Activated CD8-positive, alpha-beta T cell treated with anti-CD3 and anti-CD28 coated beads for 36 hours (primary cell): Measurements from ENCODE around the gene TBC1D22A. TPM values are rescaled to one million over a fixed set of nuclear protein-coding genes. Genes with fewer than 3 reads are reported as not detected.
"Not testable (repeated sequence)": the region's sequence is repeated elsewhere in the genome, so short reads cannot be mapped to it uniquely, and the experiment has no call there.

Source experiments
- ATAC-seq: fragments of 200-7000 bp; cut with Tn5 transposase; one replicate; pipeline ENCODE4 v1.10.0; 2021; ENCODE audit warnings: mild to moderate bottlenecking, moderate library complexity
- CTCF ChIA-PET: fragments of 350-600 bp; sonication (Branson Sonifier 250); formaldehyde crosslinking; loops from one replicate; lab custom pipeline; 2021; ENCODE audit warnings: antibody characterized with exemption; lab: Charles Lee
- POLR2A ChIA-PET: fragments of 350-600 bp; sonication (Branson Sonifier 250); formaldehyde crosslinking; loops from one replicate; lab custom pipeline; 2021; ENCODE audit warnings: antibody characterized with exemption; lab: Charles Lee
- DNase-seq: peaks from one replicate; pipeline ENCODE4 v3.0.0-alpha.2; 2020
- H3K27ac Mint-ChIP-seq: one replicate; pipeline ENCODE4 v1.8.0; 2021; ENCODE audit warnings: mild to moderate bottlenecking, mixed read lengths
- H3K27me3 Mint-ChIP-seq: one replicate; pipeline ENCODE4 v1.8.0; 2021; ENCODE audit warnings: mixed read lengths
- H3K36me3 Mint-ChIP-seq: one replicate; pipeline ENCODE4 v1.8.0; 2021; ENCODE audit warnings: low read depth, mixed read lengths
- H3K4me1 Mint-ChIP-seq: one replicate; pipeline ENCODE4 v1.8.0; 2021; ENCODE audit warnings: low read depth, mixed read lengths
- H3K4me3 Mint-ChIP-seq: one replicate; pipeline ENCODE4 v1.8.0; 2021; ENCODE audit warnings: mild to moderate bottlenecking, moderate library complexity, mixed read lengths
- H3K9me3 Mint-ChIP-seq: one replicate; pipeline ENCODE4 v1.8.0; 2021; ENCODE audit warnings: mixed read lengths
- intact Hi-C: fragments of 100-400 bp; cut with micrococcal nuclease; formaldehyde crosslinking; loops from one replicate; pipeline ENCODE4 v1.10.0; 2022
- total RNA-seq, 2 experiments: library from RNA; stranded (reverse); gene quantifications; one replicate each; pipeline ENCODE4 v1.2.3, GENCODE V29; 2021
- TF ChIP-seq, protein P1 (sequence below): fragments of 200-600 bp; IDR thresholded peaks from one replicate; pipeline ENCODE4 v1.8.0; 2022; ENCODE audit warnings: antibody characterized with exemption, mild to moderate bottlenecking

TBC1D22A gene
- total RNA-seq, 2 experiments from 2014 or later = 41.0 to 42.8 TPM

DNA sequence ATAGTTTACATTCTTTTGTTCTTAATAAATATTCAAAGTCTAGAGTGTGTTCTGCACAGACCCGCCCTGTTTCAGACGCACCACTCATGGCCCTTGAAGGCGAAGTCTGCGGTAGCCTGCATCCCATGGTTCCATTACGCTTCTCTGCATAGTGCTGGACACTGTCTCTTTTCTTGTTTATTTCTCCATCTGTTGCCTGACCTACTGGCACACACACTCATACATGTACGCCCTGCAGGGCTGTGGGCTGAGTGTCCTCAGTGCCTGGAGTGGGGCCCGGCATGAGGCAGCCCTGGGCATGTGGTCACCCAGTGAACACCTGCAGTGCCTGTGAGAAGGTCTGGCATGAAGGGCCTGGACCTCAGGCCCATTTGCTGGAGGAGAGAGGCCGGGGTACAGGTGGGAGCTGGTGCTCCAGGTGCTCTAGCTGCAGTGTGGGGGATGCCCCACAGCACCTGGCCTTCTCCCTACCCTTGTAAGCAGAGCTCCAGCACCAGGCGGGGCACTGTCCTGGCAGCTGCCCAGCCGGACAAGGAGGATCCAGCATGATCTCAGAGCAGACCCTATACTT lies 404.1 kb downstream of the TBC1D22A start:
- H3K27ac Mint-ChIP-seq = no peak overlapping the region
- TF ChIP-seq, protein P1, sequence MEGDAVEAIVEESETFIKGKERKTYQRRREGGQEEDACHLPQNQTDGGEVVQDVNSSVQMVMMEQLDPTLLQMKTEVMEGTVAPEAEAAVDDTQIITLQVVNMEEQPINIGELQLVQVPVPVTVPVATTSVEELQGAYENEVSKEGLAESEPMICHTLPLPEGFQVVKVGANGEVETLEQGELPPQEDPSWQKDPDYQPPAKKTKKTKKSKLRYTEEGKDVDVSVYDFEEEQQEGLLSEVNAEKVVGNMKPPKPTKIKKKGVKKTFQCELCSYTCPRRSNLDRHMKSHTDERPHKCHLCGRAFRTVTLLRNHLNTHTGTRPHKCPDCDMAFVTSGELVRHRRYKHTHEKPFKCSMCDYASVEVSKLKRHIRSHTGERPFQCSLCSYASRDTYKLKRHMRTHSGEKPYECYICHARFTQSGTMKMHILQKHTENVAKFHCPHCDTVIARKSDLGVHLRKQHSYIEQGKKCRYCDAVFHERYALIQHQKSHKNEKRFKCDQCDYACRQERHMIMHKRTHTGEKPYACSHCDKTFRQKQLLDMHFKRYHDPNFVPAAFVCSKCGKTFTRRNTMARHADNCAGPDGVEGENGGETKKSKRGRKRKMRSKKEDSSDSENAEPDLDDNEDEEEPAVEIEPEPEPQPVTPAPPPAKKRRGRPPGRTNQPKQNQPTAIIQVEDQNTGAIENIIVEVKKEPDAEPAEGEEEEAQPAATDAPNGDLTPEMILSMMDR = no peak
- no peaks in the 10 kb centered on the region for H3K27me3 Mint-ChIP-seq
- ChIA-PET CTCF (no interaction called here), POLR2A (no interaction called here)
- ATAC-seq = no peak
- intact Hi-C loops = no loop called here
- H3K4me3 Mint-ChIP-seq = no peak overlapping the region
- no peaks in the 10 kb centered on the region for H3K9me3 Mint-ChIP-seq
- H3K4me1 Mint-ChIP-seq = no peaks in the 10 kb centered on the region
- H3K36me3 Mint-ChIP-seq = peaks cover 13% of the 10 kb centered on the region
- no peak for DNase-seq

DNA sequence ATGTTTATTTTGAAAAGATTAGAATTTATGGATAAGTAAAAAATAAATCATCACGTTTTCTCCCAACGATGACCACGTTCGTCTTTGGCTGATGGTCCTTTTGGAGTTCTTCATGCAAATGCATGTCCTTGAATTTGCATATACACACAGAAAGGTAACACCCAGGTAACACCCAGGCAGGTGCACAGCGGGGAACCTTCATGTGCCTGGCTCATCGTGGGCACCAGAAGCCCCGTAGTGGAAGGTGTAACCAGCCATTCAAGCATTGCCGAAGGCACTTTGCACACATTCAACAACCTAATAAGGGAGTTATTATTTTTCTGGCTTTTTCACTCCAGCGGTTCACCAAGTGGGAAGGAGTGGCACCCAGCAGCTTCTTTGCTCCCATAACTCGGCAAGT lies 404.6 kb downstream of the TBC1D22A start:
- ATAC-seq (no peak), DNase-seq (no peak)
- Mint-ChIP-seq H3K36me3 (peaks cover 16% of the 10 kb centered on the region), H3K9me3 (no peaks in the 10 kb centered on the region), H3K27me3 (no peaks in the 10 kb centered on the region), H3K4me3 (no peak overlapping the region), H3K27ac (no peak overlapping the region), H3K4me1 (no peaks in the 10 kb centered on the region)
- ChIA-PET POLR2A (no interaction called here), CTCF (no interaction called here)
- TF ChIP-seq, protein P1 = no peak
- intact Hi-C loops = no loop called here

- H3K36me3 Mint-ChIP-seq = peaks cover 16% of the 10 kb centered on the region
- POLR2A ChIA-PET, H3K4me1 Mint-ChIP-seq: not testable (repeated sequence)
These were observed 405.5 kb downstream of the TBC1D22A start for GRCh38 chr22:47167921-47168320.

GRCh38 chr22:47168441-47168840 lies 406.0 kb downstream of the TBC1D22A start:
- Mint-ChIP-seq H3K27ac (no peak overlapping the region), H3K4me3 (no peak overlapping the region), H3K9me3 (no peaks in the 10 kb centered on the region), H3K4me1 (no peaks in the 10 kb centered on the region), H3K27me3 (no peaks in the 10 kb centered on the region), H3K36me3 (peaks cover 19% of the 10 kb centered on the region)
- TF ChIP-seq, protein P1 = no peak
- intact Hi-C loops = no loop called here
- DNase-seq = no peak
- POLR2A ChIA-PET = no interaction called here
- CTCF ChIA-PET = no interaction called here
- no peak for ATAC-seq

More at GRCh38 chr22:47167921-47168320, 405.5 kb downstream of the TBC1D22A start:
- ATAC-seq, H3K9me3 Mint-ChIP-seq, intact Hi-C loops, H3K27ac Mint-ChIP-seq, H3K4me3 Mint-ChIP-seq, DNase-seq, H3K27me3 Mint-ChIP-seq, CTCF ChIA-PET: not testable (repeated sequence)

GRCh38 chr22:47168900-47169800 lies 406.7 kb downstream of the TBC1D22A start:
- Mint-ChIP-seq H3K36me3 (peaks cover 25% of the 10 kb centered on the region), H3K27ac (no peak overlapping the region), H3K4me1 (no peaks in the 10 kb centered on the region), H3K9me3 (peaks cover 3% of the 10 kb centered on the region), H3K27me3 (no peaks in the 10 kb centered on the region), H3K4me3 (no peak overlapping the region)
- peak; percentile 10 for DNase-seq
- TF ChIP-seq, protein P1 = no peak
- intact Hi-C loops = no loop called here
- no peak for ATAC-seq
- POLR2A ChIA-PET = no interaction called here
- CTCF ChIA-PET = no interaction called here
